DMS79 (cell line): Measurements from ENCODE around the gene TNNC2.
A peak's percentile ranks its signal among the peaks of the same experiment; 100 is the strongest.
"Not testable (repeated sequence)": the region's sequence is repeated elsewhere in the genome, so short reads cannot be mapped to it uniquely, and the experiment has no call there.

ENCODE experiments used
- DNase-seq: peaks from one replicate; lab custom pipeline; 2025; lab: John Stamatoyannopoulos, UW

The TNNC2 gene

GRCh38 chr20:45821947-45822346, 5.2 kb downstream of the TNNC2 start:
- no peak for DNase-seq

GRCh38 chr20:45819466-45819865, 7.6 kb downstream of the TNNC2 start:
- DNase-seq = no peak

- no peak for DNase-seq
These were observed 8.9 kb downstream of the TNNC2 start for GRCh38 chr20:45818239-45818638.

GRCh38 chr20:45817376-45818194, 9.5 kb downstream of the TNNC2 start:
- DNase-seq = no peak

- no peak for DNase-seq
These were observed 10.2 kb downstream of the TNNC2 start for GRCh38 chr20:45816951-45817350.

- DNase-seq = no peak
These were observed 12.8 kb downstream of the TNNC2 start for GRCh38 chr20:45814314-45814713.

- no peak for DNase-seq
These were observed 13.6 kb downstream of the TNNC2 start for GRCh38 chr20:45813489-45813888.

- DNase-seq = no peak
These were observed 14.1 kb downstream of the TNNC2 start for GRCh38 chr20:45813006-45813340.

GRCh38 chr20:45812157-45813005, 14.7 kb downstream of the TNNC2 start, which contains the start of gene UBE2C:
UBE2C (plus strand) TSS chr20:45812644; CDS start chr20:45812696, 52 bp downstream.
- peak; percentile 91 for DNase-seq

- no peak for DNase-seq
These were observed 16.7 kb downstream of the TNNC2 start for GRCh38 chr20:45810191-45810970.

GRCh38 chr20:45801851-45802250, 25.3 kb downstream of the TNNC2 start:
- no peak for DNase-seq

- peak; percentile 3 for DNase-seq
These were observed 28.0 kb downstream of the TNNC2 start for GRCh38 chr20:45798935-45799642.

GRCh38 chr20:45797955-45798354, 29.2 kb downstream of the TNNC2 start:
- not testable (repeated sequence) for DNase-seq

GRCh38 chr20:45797510-45797909, 29.6 kb downstream of the TNNC2 start:
- DNase-seq = not testable (repeated sequence)

- DNase-seq = no peak
These were observed 30.6 kb downstream of the TNNC2 start for GRCh38 chr20:45796337-45797065.

- no peak for DNase-seq
These were observed 34.6 kb downstream of the TNNC2 start for GRCh38 chr20:45792317-45793118.

GRCh38 chr20:45788351-45788750, 38.8 kb downstream of the TNNC2 start:
- DNase-seq = no peak

GRCh38 chr20:45783656-45784294, 43.3 kb downstream of the TNNC2 start:
- DNase-seq = no peak

- DNase-seq = no peak
These were observed 44.2 kb downstream of the TNNC2 start for GRCh38 chr20:45782890-45783289.
